IPS-15b (cell line): ENCODE data around the gene PSAT1.

Source experiments
- H3K27me3 ChIP-seq: one replicate; pipeline ENCODE4 v1.6.1; 2013; ENCODE audit warnings: low read length; ENCODE audit not compliant: control insufficient read depth, insufficient read depth
- H3K36me3 ChIP-seq: one replicate; pipeline ENCODE4 v1.6.1; 2013; ENCODE audit warnings: low read length; ENCODE audit not compliant: control insufficient read depth, insufficient read depth
- H3K4me1 ChIP-seq: one replicate; pipeline ENCODE4 v1.6.1; 2013; ENCODE audit warnings: mild to moderate bottlenecking, low read length; ENCODE audit not compliant: control insufficient read depth, insufficient read depth
- H3K4me3 ChIP-seq: one replicate; pipeline ENCODE4 v1.5.1; 2013; ENCODE audit warnings: low read depth, low read length
- H3K9ac ChIP-seq: one replicate; pipeline ENCODE4 v1.6.1; 2013; ENCODE audit warnings: low read depth, mild to moderate bottlenecking, low read length
- H3K9me3 ChIP-seq: one replicate; pipeline ENCODE4 v1.6.1; 2013; ENCODE audit warnings: mild to moderate bottlenecking, low read length; ENCODE audit not compliant: control insufficient read depth, insufficient read depth

The PSAT1 gene

DNA sequence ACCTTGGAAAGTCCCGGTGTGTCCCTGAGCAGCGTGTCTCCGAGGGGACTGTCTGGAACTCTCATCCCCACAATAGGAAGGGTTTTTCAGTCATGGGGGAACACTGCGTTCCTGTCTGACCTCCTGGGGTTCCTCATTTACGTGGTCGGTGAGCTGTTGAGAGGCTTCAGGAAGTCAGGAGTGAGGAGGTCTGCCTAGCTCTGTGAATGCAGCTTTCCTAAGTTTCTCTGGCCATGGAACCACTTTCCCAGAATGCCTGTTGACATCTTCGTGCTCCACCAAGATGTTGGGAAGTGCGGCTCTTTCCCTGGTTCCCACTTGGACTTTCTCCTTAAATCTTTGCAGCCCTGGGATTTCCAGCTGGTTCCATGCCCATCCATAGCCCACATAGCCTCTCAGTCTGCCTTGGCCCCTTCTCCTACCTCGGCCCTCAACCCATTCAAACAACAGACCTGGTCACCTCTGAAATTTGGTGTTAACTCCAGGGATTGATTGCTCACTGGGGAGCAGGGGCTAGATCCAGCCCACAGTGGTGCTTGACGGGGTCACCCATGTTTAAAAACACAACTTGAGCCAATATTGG is 27.2 kb downstream of the PSAT1 start:
- Histone ChIP-seq H3K27me3 (no peaks in the 10 kb centered on the region), H3K36me3 (peaks cover 44% of the 10 kb centered on the region), H3K4me1 (no peaks in the 10 kb centered on the region), H3K4me3 (no peak overlapping the region), H3K9me3 (no peaks in the 10 kb centered on the region), H3K9ac (no peak overlapping the region)

DNA sequence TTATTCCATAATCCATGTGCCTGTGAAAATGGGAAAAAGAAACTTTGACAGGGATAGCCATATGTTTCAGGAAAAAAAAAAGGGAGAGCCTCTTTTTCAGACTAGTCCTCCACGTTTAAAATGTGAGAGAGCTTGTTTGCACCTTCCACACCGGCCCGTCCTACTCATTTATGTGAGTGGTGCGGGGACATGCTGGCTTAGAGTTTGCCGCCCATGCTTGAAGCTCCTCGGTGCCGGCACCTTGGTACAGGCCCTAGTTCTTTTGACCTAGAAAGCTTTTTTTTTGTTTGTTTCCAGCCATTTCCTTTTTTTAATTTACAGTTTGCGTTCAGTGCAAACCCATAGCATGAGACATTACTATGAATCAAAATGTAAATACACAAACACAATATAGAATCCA is 27.8 kb downstream of the PSAT1 start:
- no peak overlapping the region for H3K9ac ChIP-seq
- no peaks in the 10 kb centered on the region for H3K4me1 ChIP-seq
- H3K27me3 ChIP-seq = no peaks in the 10 kb centered on the region
- H3K36me3 ChIP-seq = peaks cover 40% of the 10 kb centered on the region
- no peaks in the 10 kb centered on the region for H3K9me3 ChIP-seq
- no peak overlapping the region for H3K4me3 ChIP-seq

DNA sequence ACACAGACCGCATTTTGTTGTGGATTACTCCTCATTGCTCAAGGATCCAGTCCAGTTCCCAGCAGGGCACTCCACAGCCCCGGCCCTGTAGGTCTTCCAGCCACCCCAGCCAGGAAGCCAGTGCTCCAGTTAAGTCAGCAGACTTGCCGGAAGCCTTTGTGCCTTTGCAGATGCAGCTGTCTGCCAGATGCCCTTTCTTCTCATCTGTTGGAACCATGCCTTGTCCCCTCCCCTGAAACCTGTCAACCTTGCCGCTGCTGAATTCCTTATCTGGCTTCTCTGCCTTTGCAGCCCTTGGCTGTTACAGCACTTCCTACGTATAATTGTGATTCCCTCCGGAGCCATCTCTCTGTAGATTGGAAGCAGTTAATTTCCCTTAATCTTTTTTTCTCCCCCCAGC is 28.4 kb downstream of the PSAT1 start:
- Histone ChIP-seq H3K27me3 (no peaks in the 10 kb centered on the region), H3K4me1 (no peaks in the 10 kb centered on the region), H3K4me3 (no peak overlapping the region), H3K9me3 (no peaks in the 10 kb centered on the region), H3K9ac (no peak overlapping the region), H3K36me3 (peaks cover 34% of the 10 kb centered on the region)

DNA sequence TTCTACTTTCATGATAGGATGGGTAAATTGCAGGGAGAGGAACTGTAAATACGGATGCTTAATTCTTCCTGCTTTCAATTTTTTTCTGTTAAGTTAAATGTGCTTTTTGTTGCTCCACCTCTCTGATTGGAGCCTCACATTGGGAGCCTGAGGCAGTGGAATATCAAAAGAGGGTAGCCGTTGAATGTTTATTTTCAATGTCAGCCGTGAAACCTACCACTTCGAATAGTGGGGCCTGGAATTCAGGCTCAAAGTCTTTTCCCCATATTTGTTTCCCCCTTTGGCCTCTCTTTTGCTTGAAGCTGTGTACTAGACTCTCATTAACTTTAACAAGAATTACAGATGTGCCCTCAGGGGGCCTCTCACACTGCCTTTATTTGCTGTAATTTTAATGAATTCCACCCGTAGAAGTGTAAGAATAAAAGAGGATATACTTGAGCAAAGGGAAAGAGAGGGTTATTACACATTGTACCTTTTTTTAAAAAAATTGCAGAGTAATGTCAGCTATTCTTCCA is 29.0 kb downstream of the PSAT1 start:
- H3K27me3 ChIP-seq = no peaks in the 10 kb centered on the region
- H3K36me3 ChIP-seq = peaks cover 28% of the 10 kb centered on the region
- H3K4me1 ChIP-seq = no peaks in the 10 kb centered on the region
- no peaks in the 10 kb centered on the region for H3K9me3 ChIP-seq
- no peak overlapping the region for H3K9ac ChIP-seq
- no peak overlapping the region for H3K4me3 ChIP-seq

DNA sequence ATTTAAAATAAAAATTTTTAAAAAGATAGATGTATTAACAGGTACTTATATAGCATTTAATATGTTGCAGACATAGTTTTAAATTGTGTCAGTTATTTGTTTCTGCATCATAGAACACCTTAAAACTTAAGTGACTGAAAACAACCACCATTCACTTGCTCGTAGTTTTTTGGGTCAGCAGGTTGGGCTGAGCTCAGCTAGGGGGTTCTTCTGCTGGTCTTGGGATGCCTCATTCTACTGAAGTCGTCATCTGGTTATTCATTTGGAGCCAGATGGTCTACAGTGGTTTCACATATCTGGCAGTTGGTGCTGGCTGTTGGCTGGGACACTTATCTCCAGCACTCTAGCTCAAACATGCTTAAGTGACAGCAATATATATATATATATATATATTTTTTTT is 29.6 kb downstream of the PSAT1 start:
- Histone ChIP-seq H3K27me3 (no peaks in the 10 kb centered on the region), H3K9me3 (no peaks in the 10 kb centered on the region), H3K9ac (no peak overlapping the region), H3K36me3 (peaks cover 22% of the 10 kb centered on the region), H3K4me1 (no peaks in the 10 kb centered on the region), H3K4me3 (no peak overlapping the region)

DNA sequence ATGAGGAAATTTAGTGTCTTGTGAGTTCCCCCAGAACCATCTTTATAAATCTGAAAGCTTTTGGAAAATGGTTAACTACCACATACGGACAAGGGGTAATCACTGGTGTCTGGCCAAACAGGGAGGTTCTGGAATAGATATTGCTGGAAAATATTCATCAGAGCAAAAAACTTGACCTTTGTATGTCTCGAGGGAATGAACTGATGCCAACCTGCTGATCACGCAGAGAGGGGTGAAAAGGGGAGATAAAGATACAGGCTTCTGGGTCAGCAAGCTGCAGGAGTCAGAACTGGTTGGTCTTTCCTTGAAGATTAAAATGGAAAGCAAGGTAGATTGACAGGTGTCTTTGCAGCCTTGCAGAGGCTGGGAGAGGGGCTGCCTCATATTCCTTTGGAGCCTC is 35.5 kb downstream of the PSAT1 start:
- Histone ChIP-seq H3K4me1 (no peaks in the 10 kb centered on the region), H3K9ac (peak overlapping the region; percentile 12), H3K36me3 (peaks cover 12% of the 10 kb centered on the region), H3K4me3 (no peak overlapping the region), H3K27me3 (no peaks in the 10 kb centered on the region), H3K9me3 (no peaks in the 10 kb centered on the region)

DNA sequence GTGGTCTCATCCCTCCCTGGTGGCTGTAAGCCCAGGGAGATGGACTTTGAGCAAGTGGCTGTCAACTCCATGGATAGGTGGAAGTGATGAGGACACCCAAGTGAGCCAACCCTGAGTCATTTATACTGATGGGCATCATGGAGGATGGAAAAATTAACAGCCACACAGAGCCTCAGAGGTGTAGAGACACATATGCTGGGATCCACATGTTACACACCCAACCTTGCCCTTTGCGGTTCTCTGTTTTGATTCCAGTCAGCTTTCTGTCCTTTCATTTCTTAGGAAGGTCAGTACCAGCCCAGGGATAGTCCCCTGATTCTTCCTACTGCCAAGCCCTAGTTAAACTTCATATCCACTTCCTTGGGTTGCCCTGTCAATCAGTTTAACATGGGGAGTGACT is 51.9 kb downstream of the PSAT1 start:
- no peaks in the 10 kb centered on the region for H3K27me3 ChIP-seq
- no peaks in the 10 kb centered on the region for H3K9me3 ChIP-seq
- H3K9ac ChIP-seq = no peak overlapping the region
- H3K36me3 ChIP-seq = no peaks in the 10 kb centered on the region
- no peak overlapping the region for H3K4me3 ChIP-seq
- no peaks in the 10 kb centered on the region for H3K4me1 ChIP-seq

DNA sequence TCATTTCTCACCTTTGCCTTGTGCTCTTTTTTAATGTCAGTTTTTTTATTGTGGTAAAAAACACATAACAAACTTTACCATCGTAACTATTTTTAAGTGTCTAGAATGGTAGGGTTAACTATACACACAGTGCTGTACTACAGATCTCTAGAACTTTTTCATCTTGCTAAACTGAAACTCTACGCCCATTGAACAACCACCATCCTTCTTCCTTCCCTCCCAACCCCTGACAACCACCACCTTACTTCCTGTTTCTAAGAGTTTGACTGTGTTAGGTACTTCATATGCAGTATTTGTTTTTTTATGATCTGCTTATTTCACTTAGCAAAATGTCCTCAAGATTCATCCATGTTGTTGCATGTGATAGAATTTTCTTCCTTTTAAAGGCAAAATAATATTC is 54.9 kb downstream of the PSAT1 start:
- H3K4me1 ChIP-seq = no peaks in the 10 kb centered on the region
- no peaks in the 10 kb centered on the region for H3K9me3 ChIP-seq
- no peak overlapping the region for H3K9ac ChIP-seq
- H3K4me3 ChIP-seq = no peak overlapping the region
- no peaks in the 10 kb centered on the region for H3K27me3 ChIP-seq
- no peaks in the 10 kb centered on the region for H3K36me3 ChIP-seq

DNA sequence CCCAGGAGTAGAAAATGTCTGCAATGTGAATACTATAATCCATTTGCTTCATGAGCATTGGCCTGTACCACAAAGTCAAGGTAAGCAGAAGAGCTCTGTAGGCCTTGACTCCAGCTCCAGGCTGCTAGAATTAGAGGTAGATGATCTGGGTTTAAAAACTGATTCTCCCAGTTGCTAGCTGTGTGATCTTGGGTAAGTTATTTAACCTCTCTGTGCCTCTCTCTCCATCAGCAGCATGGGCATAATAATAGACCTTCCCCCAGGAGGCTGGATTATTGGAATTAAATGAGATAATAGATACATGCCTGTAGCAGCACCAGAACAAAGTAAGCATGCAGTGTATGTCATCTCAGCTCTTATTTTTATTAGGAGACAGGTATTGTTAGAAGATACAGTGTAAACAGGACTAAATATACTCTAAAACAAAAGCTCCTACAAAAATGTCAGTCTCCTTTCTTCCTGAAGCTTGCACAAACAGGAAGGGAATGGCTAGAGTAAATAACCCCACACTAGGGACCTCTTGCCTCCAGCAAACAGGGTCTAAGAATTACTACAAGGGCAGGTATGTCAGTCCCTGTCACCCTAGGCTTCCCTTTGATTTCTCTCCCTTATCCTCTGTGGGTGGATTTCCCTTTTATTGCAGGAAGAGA is 57.5 kb downstream of the PSAT1 start:
- Histone ChIP-seq H3K9me3 (no peaks in the 10 kb centered on the region), H3K9ac (no peak overlapping the region), H3K4me3 (no peak overlapping the region), H3K36me3 (peaks cover 4% of the 10 kb centered on the region), H3K4me1 (no peaks in the 10 kb centered on the region), H3K27me3 (no peaks in the 10 kb centered on the region)

DNA sequence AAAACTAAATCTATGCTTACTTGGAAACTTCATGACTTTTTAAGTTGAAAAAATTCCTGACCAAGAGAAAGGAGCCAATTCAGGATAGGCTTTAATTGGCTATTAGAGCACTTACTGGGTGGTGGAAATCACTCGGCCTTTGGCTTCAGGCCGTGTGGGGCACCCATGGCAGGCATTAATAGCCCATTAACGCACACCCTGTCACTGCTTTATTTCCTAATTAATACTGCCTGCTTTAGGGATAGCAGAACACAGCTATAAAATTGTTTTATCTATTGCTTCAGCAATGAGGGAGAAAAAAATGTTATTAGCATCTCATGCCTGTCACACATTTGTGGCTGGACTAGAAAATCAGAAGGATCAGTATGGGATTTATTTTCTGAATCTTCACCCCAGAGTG is 58.1 kb downstream of the PSAT1 start:
- Histone ChIP-seq H3K27me3 (no peaks in the 10 kb centered on the region), H3K9ac (no peak overlapping the region), H3K4me3 (no peak overlapping the region), H3K36me3 (peaks cover 4% of the 10 kb centered on the region), H3K4me1 (no peaks in the 10 kb centered on the region), H3K9me3 (no peaks in the 10 kb centered on the region)

DNA sequence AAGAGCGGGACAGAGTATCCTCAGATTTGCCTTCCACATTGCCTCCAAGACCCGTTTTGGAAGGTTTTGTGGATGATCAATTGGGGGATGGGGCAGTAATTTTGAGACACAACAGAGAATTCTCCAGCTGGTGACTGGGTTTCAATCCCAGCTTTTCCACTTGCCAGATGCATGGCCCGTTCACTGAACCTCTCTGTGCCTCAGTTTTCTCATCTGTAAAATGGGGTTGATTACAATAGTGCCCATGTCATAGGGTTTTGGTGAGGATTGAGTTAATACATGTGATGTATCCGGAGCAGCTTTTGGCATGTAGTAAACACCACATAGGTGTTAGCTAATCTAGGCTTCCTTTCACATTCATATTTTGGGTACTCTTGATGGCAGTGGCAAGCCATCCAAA is 59.7 kb downstream of the PSAT1 start:
- H3K9me3 ChIP-seq = no peaks in the 10 kb centered on the region
- H3K4me1 ChIP-seq = no peaks in the 10 kb centered on the region
- peaks cover 4% of the 10 kb centered on the region for H3K36me3 ChIP-seq
- H3K4me3 ChIP-seq = no peak overlapping the region
- H3K27me3 ChIP-seq = no peaks in the 10 kb centered on the region
- no peak overlapping the region for H3K9ac ChIP-seq

DNA sequence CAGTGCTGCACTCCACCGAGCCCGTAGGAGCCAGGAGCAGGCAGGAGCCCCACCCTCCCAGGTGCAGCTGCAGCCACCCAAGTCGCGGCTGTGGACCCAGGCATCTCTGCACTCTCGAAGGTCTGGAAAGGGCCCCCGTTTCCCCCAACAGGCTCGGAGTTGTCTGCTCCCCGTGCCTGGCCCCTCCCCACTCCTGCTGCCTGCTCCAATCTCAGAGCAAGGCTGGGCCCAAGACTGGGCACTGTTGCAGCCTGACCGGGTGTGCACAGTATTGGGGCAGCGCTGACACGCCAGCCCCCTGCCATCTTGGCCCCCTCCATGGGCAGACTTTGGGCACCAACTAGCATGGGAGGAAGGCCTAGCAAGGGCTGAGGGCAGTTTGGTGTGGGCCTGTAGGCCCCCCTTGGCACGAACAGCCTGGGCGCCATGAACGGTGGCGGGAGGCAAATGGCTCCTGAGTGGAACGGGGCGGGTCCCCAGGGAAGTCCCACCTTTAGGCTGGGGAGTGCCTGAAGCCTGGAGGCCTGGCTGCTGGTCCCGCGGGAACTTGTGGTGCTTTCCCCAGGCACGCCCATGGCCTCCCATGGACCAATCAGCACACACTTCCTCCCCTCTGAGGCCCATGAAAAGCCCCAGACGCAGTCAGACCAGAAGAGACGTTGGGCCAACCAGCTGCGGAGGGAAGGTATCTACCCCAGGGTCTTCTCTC is 60.4 kb downstream of the PSAT1 start:
- no peak overlapping the region for H3K4me3 ChIP-seq
- peaks cover 4% of the 10 kb centered on the region for H3K36me3 ChIP-seq
- H3K9ac ChIP-seq = no peak overlapping the region
- H3K4me1 ChIP-seq = no peaks in the 10 kb centered on the region
- no peaks in the 10 kb centered on the region for H3K9me3 ChIP-seq
- no peaks in the 10 kb centered on the region for H3K27me3 ChIP-seq
